Neural cell (in vitro differentiated cells): ENCODE measurements around the gene ATXN3. TPM values are rescaled to one million over a fixed set of nuclear protein-coding genes. Genes with fewer than 3 reads are reported as not detected.
A peak's percentile ranks its signal among the peaks of the same experiment; 100 is the strongest.

Experiments used
- H2AFZ ChIP-seq: fragments of 200-600, 300-800 bp; sonication (generic), shearing (Covaris generic); 2 replicates; pipeline ENCODE4 v1.6.0; 2014; ENCODE audit warnings: low read depth, mild to moderate bottlenecking, antibody characterized with exemption, low read length, moderate library complexity
- H3F3A ChIP-seq: fragments of 200-600 bp; shearing (Covaris generic); 2 replicates; pipeline ENCODE4 v1.6.1; 2016; ENCODE audit warnings: mild to moderate bottlenecking, moderate library complexity, mixed read lengths, antibody characterized with exemption, low read length; ENCODE audit not compliant: insufficient read depth, poor library complexity, severe bottlenecking
- H3K27ac ChIP-seq: fragments of 200-600, 300-800 bp; sonication (generic), shearing (Covaris generic); 2 replicates; pipeline ENCODE4 v1.5.1; 2014; ENCODE audit warnings: mild to moderate bottlenecking, low read length, moderate library complexity
- H3K27me3 ChIP-seq: fragments of 300-800, 200-600 bp; sonication (generic), shearing (Covaris generic); 2 replicates; pipeline ENCODE4 v1.6.0; 2014; ENCODE audit warnings: mild to moderate bottlenecking, low read depth, low read length, moderate library complexity; ENCODE audit not compliant: insufficient read depth
- H3K36me3 ChIP-seq: fragments of 300-800, 200-600 bp; sonication (generic), shearing (Covaris generic); 2 replicates; pipeline ENCODE4 v1.5.1; 2014; ENCODE audit warnings: mild to moderate bottlenecking, antibody characterized with exemption, low read length, moderate library complexity; ENCODE audit not compliant: insufficient read depth
- H3K4me2 ChIP-seq: fragments of 300-800, 200-600 bp; sonication (generic), shearing (Covaris generic); 2 replicates; pipeline ENCODE4 v1.6.0; 2014; ENCODE audit warnings: mild to moderate bottlenecking, low read length
- H3K4me3 ChIP-seq: fragments of 300-800, 200-600 bp; sonication (generic), shearing (Covaris generic); 2 replicates; pipeline ENCODE4 v1.5.1; 2014; ENCODE audit warnings: mild to moderate bottlenecking, low read length, moderate library complexity
- H3K79me2 ChIP-seq: fragments of 200-600 bp; shearing (Covaris generic); replicated peaks from 2 replicates; pipeline ENCODE4 v1.6.0; 2014; ENCODE audit warnings: mild to moderate bottlenecking, low read length, moderate library complexity; ENCODE audit not compliant: insufficient read depth
- H3K9ac ChIP-seq: fragments of 300-800, 200-600 bp; sonication (generic), shearing (Covaris generic); 2 replicates; pipeline ENCODE4 v1.6.1; 2016; ENCODE audit warnings: mild to moderate bottlenecking, low read length, mixed read lengths
- H3K9me2 ChIP-seq: fragments of 200-600 bp; shearing (Covaris generic); 2 replicates; pipeline ENCODE4 v1.6.1; 2016; ENCODE audit warnings: mild to moderate bottlenecking, low read length, mixed read lengths; ENCODE audit not compliant: insufficient read depth
- H3K9me3 ChIP-seq: fragments of 200-600, 300-800 bp; sonication (generic), shearing (Covaris generic); 2 replicates; pipeline ENCODE4 v1.6.1; 2016; ENCODE audit warnings: mild to moderate bottlenecking, mixed run types, low read length, moderate library complexity, mixed read lengths
- H4K20me1 ChIP-seq: fragments of 200-600 bp; shearing (Covaris generic); 2 replicates; pipeline ENCODE4 v1.6.1; 2016; ENCODE audit warnings: mild to moderate bottlenecking, mixed run types; ENCODE audit not compliant: insufficient read depth
- EP300 ChIP-seq: fragments of 450-650 bp; conservative IDR thresholded peaks from 2 replicates; pipeline ENCODE4 v1.6.1; 2014; ENCODE audit warnings: antibody characterized with exemption, mild to moderate bottlenecking, moderate library complexity; ENCODE audit not compliant: poor library complexity, severe bottlenecking
- EZH2 ChIP-seq: fragments of 200-600, 300-800 bp; shearing (Covaris generic), sonication (generic); IDR thresholded peaks from 2 replicates; pipeline ENCODE4 v1.6.1; 2014; ENCODE audit warnings: antibody characterized with exemption, low read length, borderline replicate concordance, mild to moderate bottlenecking; ENCODE audit not compliant: insufficient read depth, poor library complexity, severe bottlenecking
- MXI1 ChIP-seq: fragments of 450-650 bp; conservative IDR thresholded peaks from 2 replicates; pipeline ENCODE4 v1.6.1; 2014; ENCODE audit warnings: antibody characterized with exemption, mild to moderate bottlenecking; ENCODE audit not compliant: poor library complexity, severe bottlenecking
- POLR2AphosphoS5 ChIP-seq: IDR thresholded peaks from 2 replicates; pipeline ENCODE4 v1.6.1; 2012
- RAD21 ChIP-seq: fragments of 450-650 bp; conservative IDR thresholded peaks from 2 replicates; pipeline ENCODE4 v1.6.1; 2014; ENCODE audit warnings: antibody characterized with exemption, mild to moderate bottlenecking, moderate library complexity
- SMC3 ChIP-seq: fragments of 450-650 bp; conservative IDR thresholded peaks from 2 replicates; pipeline ENCODE4 v1.6.1; 2014; ENCODE audit warnings: antibody characterized with exemption, mild to moderate bottlenecking, moderate library complexity; ENCODE audit not compliant: poor library complexity
- TAF1 ChIP-seq: IDR thresholded peaks from 2 replicates; pipeline ENCODE4 v1.6.1; 2012; ENCODE audit warnings: low read depth
- polyA plus RNA-seq: library from polyadenylated mRNA; depleted of rRNA; stranded (reverse); fragments of >200 nt; gene quantifications from 2 replicates; pipeline ENCODE4 v1.2.3, GENCODE V29; 2014
- TF ChIP-seq, protein P1 (sequence below): IDR thresholded peaks from 2 replicates; pipeline ENCODE4 v1.6.1; 2012; ENCODE audit warnings: borderline replicate concordance
- TF ChIP-seq, protein P2 (sequence below): fragments of 450-650 bp; IDR thresholded peaks from 2 replicates; pipeline ENCODE4 v1.5.1; 2014; ENCODE audit warnings: antibody characterized with exemption, mild to moderate bottlenecking, moderate library complexity; ENCODE audit not compliant: poor library complexity, severe bottlenecking

Gene ATXN3
- polyA plus RNA-seq, 1 donor from 2014 or later = 16.7 TPM

DNA sequence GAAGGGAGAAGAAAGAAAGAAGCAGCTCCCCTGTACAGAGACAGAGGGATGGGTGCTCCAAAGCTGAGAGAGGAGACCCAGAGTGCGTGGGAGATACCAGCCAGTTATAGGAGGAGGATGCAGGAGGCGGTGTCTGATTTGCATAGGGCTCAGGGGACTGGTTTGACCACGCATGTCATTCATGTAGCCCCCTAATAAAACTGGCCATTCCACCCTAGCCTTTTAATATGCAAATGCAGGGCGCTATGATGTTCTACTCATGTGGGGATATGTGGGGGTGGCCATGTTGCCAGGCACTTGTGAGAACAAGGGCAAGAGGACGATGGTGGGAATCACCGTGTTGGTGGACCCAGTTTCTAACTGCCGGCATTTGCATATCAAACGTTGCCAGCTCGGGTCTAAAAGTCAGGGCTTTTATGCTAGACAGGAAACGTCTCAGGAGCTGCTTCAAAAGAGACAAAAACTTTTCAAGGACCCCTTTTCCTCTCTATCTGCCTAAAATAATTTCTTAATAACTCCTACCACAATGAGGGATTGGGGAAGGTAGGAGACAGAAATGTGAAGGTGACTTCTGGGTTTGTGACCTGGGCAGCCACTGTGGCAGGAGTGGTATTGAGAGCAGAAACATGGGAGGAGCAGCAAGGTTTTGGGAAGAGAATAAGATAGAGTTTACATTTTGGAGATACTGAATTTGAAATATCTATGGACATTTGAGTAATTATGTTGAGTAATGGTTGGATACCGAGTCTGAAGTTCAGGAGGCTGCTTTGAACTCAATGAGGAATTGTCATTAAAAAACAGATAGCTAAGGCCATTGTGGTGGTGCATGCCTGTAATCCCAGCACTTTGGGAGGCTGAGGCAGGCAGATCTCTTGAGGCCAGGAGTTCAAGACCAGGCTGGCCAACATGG, 2.2 kb upstream of the ATXN3 start:
- no peak overlapping the region for H3K4me2 ChIP-seq
- no peaks in the 10 kb centered on the region for H3F3A ChIP-seq
- peaks cover 26% of the 10 kb centered on the region for H3K79me2 ChIP-seq
- no peaks in the 10 kb centered on the region for H3K27me3 ChIP-seq
- no peaks in the 10 kb centered on the region for H3K9me2 ChIP-seq
- H2AFZ ChIP-seq = no peak overlapping the region
- H4K20me1 ChIP-seq = no peaks in the 10 kb centered on the region
- H3K36me3 ChIP-seq = no peaks in the 10 kb centered on the region
- no peaks in the 10 kb centered on the region for H3K9me3 ChIP-seq
- H3K4me3 ChIP-seq = no peak overlapping the region
- TF ChIP-seq, protein P1, sequence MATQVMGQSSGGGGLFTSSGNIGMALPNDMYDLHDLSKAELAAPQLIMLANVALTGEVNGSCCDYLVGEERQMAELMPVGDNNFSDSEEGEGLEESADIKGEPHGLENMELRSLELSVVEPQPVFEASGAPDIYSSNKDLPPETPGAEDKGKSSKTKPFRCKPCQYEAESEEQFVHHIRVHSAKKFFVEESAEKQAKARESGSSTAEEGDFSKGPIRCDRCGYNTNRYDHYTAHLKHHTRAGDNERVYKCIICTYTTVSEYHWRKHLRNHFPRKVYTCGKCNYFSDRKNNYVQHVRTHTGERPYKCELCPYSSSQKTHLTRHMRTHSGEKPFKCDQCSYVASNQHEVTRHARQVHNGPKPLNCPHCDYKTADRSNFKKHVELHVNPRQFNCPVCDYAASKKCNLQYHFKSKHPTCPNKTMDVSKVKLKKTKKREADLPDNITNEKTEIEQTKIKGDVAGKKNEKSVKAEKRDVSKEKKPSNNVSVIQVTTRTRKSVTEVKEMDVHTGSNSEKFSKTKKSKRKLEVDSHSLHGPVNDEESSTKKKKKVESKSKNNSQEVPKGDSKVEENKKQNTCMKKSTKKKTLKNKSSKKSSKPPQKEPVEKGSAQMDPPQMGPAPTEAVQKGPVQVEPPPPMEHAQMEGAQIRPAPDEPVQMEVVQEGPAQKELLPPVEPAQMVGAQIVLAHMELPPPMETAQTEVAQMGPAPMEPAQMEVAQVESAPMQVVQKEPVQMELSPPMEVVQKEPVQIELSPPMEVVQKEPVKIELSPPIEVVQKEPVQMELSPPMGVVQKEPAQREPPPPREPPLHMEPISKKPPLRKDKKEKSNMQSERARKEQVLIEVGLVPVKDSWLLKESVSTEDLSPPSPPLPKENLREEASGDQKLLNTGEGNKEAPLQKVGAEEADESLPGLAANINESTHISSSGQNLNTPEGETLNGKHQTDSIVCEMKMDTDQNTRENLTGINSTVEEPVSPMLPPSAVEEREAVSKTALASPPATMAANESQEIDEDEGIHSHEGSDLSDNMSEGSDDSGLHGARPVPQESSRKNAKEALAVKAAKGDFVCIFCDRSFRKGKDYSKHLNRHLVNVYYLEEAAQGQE = no peak
- TF ChIP-seq EZH2 (no peak), POLR2AphosphoS5 (no peak), SMC3 (no peak), RAD21 (no peak)
- H3K27ac ChIP-seq = no peak overlapping the region
- H3K9ac ChIP-seq = no peak overlapping the region

DNA sequence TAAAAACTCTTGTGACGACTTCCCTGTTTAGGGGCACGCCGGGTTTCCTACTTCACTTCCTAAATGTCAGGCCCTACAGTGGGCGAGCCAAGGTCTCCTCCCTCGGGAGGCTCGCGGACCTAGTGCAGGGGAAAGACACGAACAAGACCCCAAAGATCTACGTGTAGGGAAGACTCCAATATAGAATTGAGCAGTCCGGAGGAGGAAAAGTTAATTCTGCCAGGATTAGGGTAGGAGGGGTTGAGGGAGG, 564 bp downstream of the ATXN3 start:
- H3K27me3 ChIP-seq = no peaks in the 10 kb centered on the region
- peak overlapping the region; percentile 92 for H3K9ac ChIP-seq
- H3K9me2 ChIP-seq = no peaks in the 10 kb centered on the region
- H3K4me3 ChIP-seq = peak overlapping the region; percentile 97
- no peaks in the 10 kb centered on the region for H4K20me1 ChIP-seq
- TF ChIP-seq POLR2AphosphoS5 (no peak), EP300 (no peak), SMC3 (no peak), MXI1 (no peak), EZH2 (no peak), RAD21 (no peak), TAF1 (no peak)
- TF ChIP-seq, protein P1 = no peak
- TF ChIP-seq, protein P2, sequence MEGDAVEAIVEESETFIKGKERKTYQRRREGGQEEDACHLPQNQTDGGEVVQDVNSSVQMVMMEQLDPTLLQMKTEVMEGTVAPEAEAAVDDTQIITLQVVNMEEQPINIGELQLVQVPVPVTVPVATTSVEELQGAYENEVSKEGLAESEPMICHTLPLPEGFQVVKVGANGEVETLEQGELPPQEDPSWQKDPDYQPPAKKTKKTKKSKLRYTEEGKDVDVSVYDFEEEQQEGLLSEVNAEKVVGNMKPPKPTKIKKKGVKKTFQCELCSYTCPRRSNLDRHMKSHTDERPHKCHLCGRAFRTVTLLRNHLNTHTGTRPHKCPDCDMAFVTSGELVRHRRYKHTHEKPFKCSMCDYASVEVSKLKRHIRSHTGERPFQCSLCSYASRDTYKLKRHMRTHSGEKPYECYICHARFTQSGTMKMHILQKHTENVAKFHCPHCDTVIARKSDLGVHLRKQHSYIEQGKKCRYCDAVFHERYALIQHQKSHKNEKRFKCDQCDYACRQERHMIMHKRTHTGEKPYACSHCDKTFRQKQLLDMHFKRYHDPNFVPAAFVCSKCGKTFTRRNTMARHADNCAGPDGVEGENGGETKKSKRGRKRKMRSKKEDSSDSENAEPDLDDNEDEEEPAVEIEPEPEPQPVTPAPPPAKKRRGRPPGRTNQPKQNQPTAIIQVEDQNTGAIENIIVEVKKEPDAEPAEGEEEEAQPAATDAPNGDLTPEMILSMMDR = no peak
- peaks cover 48% of the 10 kb centered on the region for H3K79me2 ChIP-seq
- H3K9me3 ChIP-seq = no peaks in the 10 kb centered on the region
- H3K4me2 ChIP-seq = peak overlapping the region; percentile 79
- no peaks in the 10 kb centered on the region for H3F3A ChIP-seq
- peak overlapping the region; percentile 98 for H2AFZ ChIP-seq
- peak overlapping the region; percentile 88 for H3K27ac ChIP-seq
- H3K36me3 ChIP-seq = no peaks in the 10 kb centered on the region
